HUES64 (cell line): ENCODE measurements around the gene PTPN5.
A peak's percentile ranks its signal among the peaks of the same experiment; 100 is the strongest.

ENCODE experiments used
- H3K27ac ChIP-seq: 2 replicates; pipeline ENCODE4 v1.7.0; 2013; ENCODE audit warnings: low read depth, low read length, inconsistent platforms
- H3K27me3 ChIP-seq: 2 replicates; pipeline ENCODE4 v1.6.1; 2013; ENCODE audit warnings: mild to moderate bottlenecking, low read length; ENCODE audit not compliant: insufficient read depth
- H3K36me3 ChIP-seq: 2 replicates; pipeline ENCODE4 v1.6.1; 2013; ENCODE audit warnings: mild to moderate bottlenecking, low read length; ENCODE audit not compliant: insufficient read depth
- H3K4me1 ChIP-seq: 2 replicates; pipeline ENCODE4 v1.6.1; 2013; ENCODE audit warnings: mild to moderate bottlenecking, low read length, moderate library complexity; ENCODE audit not compliant: insufficient read depth
- H3K4me3 ChIP-seq: 2 replicates; pipeline ENCODE4 v1.5.1; 2013; ENCODE audit warnings: mild to moderate bottlenecking, low read length, moderate library complexity
- H3K9ac ChIP-seq: 2 replicates; pipeline ENCODE4 v1.6.1; 2013; ENCODE audit warnings: mild to moderate bottlenecking, low read depth, low read length
- H3K9me3 ChIP-seq: 2 replicates; pipeline ENCODE4 v1.6.1; 2013; ENCODE audit warnings: low read depth, low read length; ENCODE audit not compliant: insufficient read depth
- WGBS: fragments of 150-250, 120-280 bp; methylation state at CpG from one replicate; pipeline ENCODE4 v1.1.7; 2013; ENCODE audit warnings: missing lambda C conversion rate; 5-methylcytosine and 5-hydroxymethylcytosine counted together

Gene PTPN5

GRCh38 chr11:18722293-18722637 is 69.3 kb downstream of the PTPN5 start:
- Histone ChIP-seq H3K36me3 (no peaks in the 10 kb centered on the region), H3K27ac (no peak overlapping the region), H3K9ac (no peak overlapping the region), H3K27me3 (peaks cover 19% of the 10 kb centered on the region; the same call in 1 of the 2 replicates), H3K9me3 (no peaks in the 10 kb centered on the region), H3K4me3 (peak overlapping the region; percentile 61), H3K4me1 (peaks cover 4% of the 10 kb centered on the region; the same call in 1 of the 2 replicates)
- no CpG with 5 or more reads among the region's 1 CpG for WGBS

GRCh38 chr11:18721561-18722292 is 69.9 kb downstream of the PTPN5 start:
- Histone ChIP-seq H3K4me1 (peaks cover 4% of the 10 kb centered on the region; the same call in 1 of the 2 replicates), H3K4me3 (peak overlapping the region; percentile 61), H3K9me3 (no peaks in the 10 kb centered on the region), H3K36me3 (no peaks in the 10 kb centered on the region), H3K9ac (peak overlapping the region; percentile 47), H3K27ac (no peak overlapping the region), H3K27me3 (peaks cover 22% of the 10 kb centered on the region; the same call in 1 of the 2 replicates)
- 1% methylated on average over 36 of the region's 36 CpGs for WGBS

GRCh38 chr11:18720808-18721560 is 70.6 kb downstream of the PTPN5 start:
- WGBS, result 6% methylated on average over 41 of the region's 41 CpGs
- peak overlapping the region; percentile 47 for H3K9ac ChIP-seq
- H3K36me3 ChIP-seq, result no peaks in the 10 kb centered on the region
- H3K27me3 ChIP-seq, result peaks cover 24% of the 10 kb centered on the region; the same call in 1 of the 2 replicates
- peak overlapping the region; percentile 61 for H3K4me3 ChIP-seq
- peaks cover 4% of the 10 kb centered on the region; the same call in 1 of the 2 replicates for H3K4me1 ChIP-seq
- H3K27ac ChIP-seq, result no peak overlapping the region
- no peaks in the 10 kb centered on the region for H3K9me3 ChIP-seq

GRCh38 chr11:18720091-18720807 is 71.3 kb downstream of the PTPN5 start:
- H3K9ac ChIP-seq, result peak overlapping the region; percentile 47; the same call in 1 of the 2 replicates
- no peak overlapping the region for H3K27ac ChIP-seq
- 85% methylated on average over 5 of the region's 5 CpGs for WGBS
- H3K36me3 ChIP-seq, result no peaks in the 10 kb centered on the region
- H3K27me3 ChIP-seq, result peaks cover 24% of the 10 kb centered on the region; the same call in 1 of the 2 replicates
- peak overlapping the region; percentile 61 for H3K4me3 ChIP-seq
- no peaks in the 10 kb centered on the region for H3K4me1 ChIP-seq
- H3K9me3 ChIP-seq, result no peaks in the 10 kb centered on the region

- 79% methylated on average over 7 of the region's 7 CpGs for WGBS
- Histone ChIP-seq H3K9ac (no peak overlapping the region), H3K4me3 (no peak overlapping the region), H3K27me3 (peaks cover 27% of the 10 kb centered on the region), H3K27ac (no peak overlapping the region), H3K4me1 (no peaks in the 10 kb centered on the region), H3K9me3 (no peaks in the 10 kb centered on the region), H3K36me3 (no peaks in the 10 kb centered on the region)
Observed at GRCh38 chr11:18715476-18715875, 76.1 kb downstream of the PTPN5 start.

GRCh38 chr11:18714443-18714780 is 77.2 kb downstream of the PTPN5 start:
- no peak overlapping the region for H3K9ac ChIP-seq
- H3K27ac ChIP-seq, result no peak overlapping the region
- no peaks in the 10 kb centered on the region for H3K9me3 ChIP-seq
- no peaks in the 10 kb centered on the region for H3K4me1 ChIP-seq
- H3K36me3 ChIP-seq, result no peaks in the 10 kb centered on the region
- WGBS, result 82% methylated on average over 10 of the region's 10 CpGs
- peaks cover 33% of the 10 kb centered on the region for H3K27me3 ChIP-seq
- no peak overlapping the region for H3K4me3 ChIP-seq

GRCh38 chr11:18713646-18714442 is 77.8 kb downstream of the PTPN5 start:
- WGBS, result 89% methylated on average over 26 of the region's 26 CpGs
- Histone ChIP-seq H3K36me3 (no peaks in the 10 kb centered on the region), H3K27me3 (peaks cover 34% of the 10 kb centered on the region), H3K9ac (no peak overlapping the region), H3K27ac (no peak overlapping the region), H3K4me3 (no peak overlapping the region), H3K4me1 (no peaks in the 10 kb centered on the region), H3K9me3 (no peaks in the 10 kb centered on the region)

- Histone ChIP-seq H3K9me3 (no peaks in the 10 kb centered on the region), H3K27me3 (peaks cover 27% of the 10 kb centered on the region), H3K9ac (no peak overlapping the region), H3K27ac (no peak overlapping the region), H3K4me1 (no peaks in the 10 kb centered on the region), H3K4me3 (no peak overlapping the region), H3K36me3 (no peaks in the 10 kb centered on the region)
- WGBS, result 85% methylated on average over 5 of the region's 5 CpGs
Observed at GRCh38 chr11:18710545-18710944, 81.1 kb downstream of the PTPN5 start.

GRCh38 chr11:18709414-18709813 is 82.2 kb downstream of the PTPN5 start:
- Histone ChIP-seq H3K4me1 (no peaks in the 10 kb centered on the region), H3K9me3 (no peaks in the 10 kb centered on the region), H3K9ac (no peak overlapping the region), H3K27me3 (peaks cover 30% of the 10 kb centered on the region), H3K4me3 (no peak overlapping the region), H3K27ac (no peak overlapping the region), H3K36me3 (no peaks in the 10 kb centered on the region)
- WGBS, result 96% methylated on average over 4 of the region's 4 CpGs

GRCh38 chr11:18707811-18708340 is 83.7 kb downstream of the PTPN5 start:
- Histone ChIP-seq H3K4me3 (no peak overlapping the region), H3K27ac (no peak overlapping the region), H3K36me3 (no peaks in the 10 kb centered on the region), H3K4me1 (no peaks in the 10 kb centered on the region), H3K27me3 (peaks cover 27% of the 10 kb centered on the region), H3K9me3 (no peaks in the 10 kb centered on the region), H3K9ac (no peak overlapping the region)
- 93% methylated on average over 12 of the region's 12 CpGs for WGBS
